ENCODE results near the gene GFPT2. TPM values are rescaled to one million over a fixed set of nuclear protein-coding genes. Genes with fewer than 3 reads are reported as not detected.
A peak's percentile ranks its signal among the peaks of the same experiment; 100 is the strongest.
"Not testable (repeated sequence)": the region's sequence is repeated elsewhere in the genome, so short reads cannot be mapped to it uniquely, and the experiment has no call there.

GFPT2 gene
- total and polyA plus RNA-seq, 5 experiments from 2014 or later = 0.52 to 2.9 (median 2.0) TPM; not detected in 2

GRCh38 chr5:180302256-180302655 is 50.9 kb downstream of the GFPT2 start:
- Mint-ChIP-seq H3K36me3 (no peaks in the 10 kb centered on the region), H3K27me3 (peaks cover 0 to 6% (median 2%) of the 10 kb centered on the region in 5 donors), H3K4me3 (no peak overlapping the region), H3K4me1 (peaks cover 0 to 4% (median 3%) of the 10 kb centered on the region in 4 donors), H3K27ac (no peak overlapping the region), H3K9me3 (no peaks in the 10 kb centered on the region)
- ATAC-seq (no peak), DNase-seq (no peak)
- POLR2A ChIA-PET = interaction anchor here (0.6 kb wide), 1 partner anchor 9 kb away, joined by 7 read pairs; no protein-coding TSS in a partner anchor

GRCh38 chr5:180301253-180301652 is 51.9 kb downstream of the GFPT2 start:
- ATAC-seq = no peak
- Mint-ChIP-seq H3K36me3 (no peaks in the 10 kb centered on the region), H3K27me3 (peaks cover 0 to 6% (median 2%) of the 10 kb centered on the region in 5 donors), H3K4me1 (peaks cover 5 to 10% (median 6%) of the 10 kb centered on the region in 4 donors), H3K4me3 (no peak overlapping the region), H3K27ac (no peak overlapping the region), H3K9me3 (no peaks in the 10 kb centered on the region)
- POLR2A ChIA-PET = no interaction called here
- DNase-seq = no peak

GRCh38 chr5:180299526-180299925 is 53.6 kb downstream of the GFPT2 start:
- Mint-ChIP-seq H3K4me3 (no peak overlapping the region), H3K4me1 (peaks cover 9 to 21% (median 12%) of the 10 kb centered on the region in 4 donors), H3K9me3 (no peaks in the 10 kb centered on the region), H3K27ac (no peak overlapping the region), H3K36me3 (no peaks in the 10 kb centered on the region), H3K27me3 (peaks cover 0 to 6% (median 2%) of the 10 kb centered on the region in 5 donors)
- ATAC-seq = no peak
- no peak for DNase-seq
- POLR2A ChIA-PET = no interaction called here

- H3K4me3 Mint-ChIP-seq, POLR2A ChIA-PET, H3K27ac Mint-ChIP-seq, H3K27me3 Mint-ChIP-seq, H3K9me3 Mint-ChIP-seq, DNase-seq, H3K36me3 Mint-ChIP-seq, ATAC-seq: not testable (repeated sequence)
- peaks cover 12 to 26% (median 16%) of the 10 kb centered on the region in 4 donors for H3K4me1 Mint-ChIP-seq
Measured at GRCh38 chr5:180299014-180299413, 54.1 kb downstream of the GFPT2 start.

- POLR2A ChIA-PET = interaction anchor here (1.0 kb wide), 1 partner anchor 9 kb away, joined by 4 read pairs; no protein-coding TSS in a partner anchor
- no peak for ATAC-seq
- peak overlapping the region in 4 of 10 donors; percentile 1 to 83 (median 8) for H3K27ac Mint-ChIP-seq
Measured at GRCh38 chr5:180297587-180298282, 55.4 kb downstream of the GFPT2 start.

GRCh38 chr5:180296771-180297170 is 56.4 kb downstream of the GFPT2 start:
- peak in 1 of 10 donors; percentile 28 for DNase-seq
- H3K27ac Mint-ChIP-seq = peak overlapping the region in 5 of 10 donors; percentile 31 to 93 (median 83)

More at GRCh38 chr5:180297587-180298282, 55.4 kb downstream of the GFPT2 start:
- H3K4me3 Mint-ChIP-seq = no peak overlapping the region
- no peaks in the 10 kb centered on the region for H3K9me3 Mint-ChIP-seq
- H3K27me3 Mint-ChIP-seq = peaks cover 0 to 6% (median 2%) of the 10 kb centered on the region in 5 donors
- DNase-seq = no peak
- peaks cover 0 to under 1% (median 0%) of the 10 kb centered on the region in 3 donors for H3K36me3 Mint-ChIP-seq
- peaks cover 23 to 38% (median 26%) of the 10 kb centered on the region in 4 donors for H3K4me1 Mint-ChIP-seq

GRCh38 chr5:180294913-180295555 is 58.1 kb downstream of the GFPT2 start:
- no peak for DNase-seq
- ATAC-seq = no peak
- peaks cover 0 to 4% (median 0%) of the 10 kb centered on the region in 5 donors for H3K27me3 Mint-ChIP-seq

More at GRCh38 chr5:180296771-180297170, 56.4 kb downstream of the GFPT2 start:
- Mint-ChIP-seq H3K36me3 (peaks cover 0 to 2% (median 0%) of the 10 kb centered on the region in 3 donors), H3K27me3 (peaks cover 0 to 9% (median 2%) of the 10 kb centered on the region in 5 donors), H3K4me3 (no peak overlapping the region), H3K4me1 (peaks cover 26 to 40% (median 29%) of the 10 kb centered on the region in 4 donors), H3K9me3 (no peaks in the 10 kb centered on the region)
- no peak for ATAC-seq
- POLR2A ChIA-PET = interaction anchor here (1.0 to 5.0 kb wide), 2 partner anchors 10 to 19 kb away, joined by 4 to 72 read pairs; no protein-coding TSS in a partner anchor

GRCh38 chr5:180294411-180294810 is 58.7 kb downstream of the GFPT2 start:
- Mint-ChIP-seq H3K36me3 (peaks cover 0 to 2% (median 0%) of the 10 kb centered on the region in 3 donors), H3K27me3 (peaks cover 0 to 4% (median 0%) of the 10 kb centered on the region in 5 donors), H3K4me1 (peaks cover 35 to 57% (median 47%) of the 10 kb centered on the region in 4 donors), H3K27ac (peak overlapping the region; percentile 71 to 100 (median 99)), H3K9me3 (no peaks in the 10 kb centered on the region), H3K4me3 (peak overlapping the region in 2 of 10 donors; percentile 8 to 29)
- POLR2A ChIA-PET = interaction anchor here (1.3 to 5.0 kb wide), 2 partner anchors 21 to 34 kb away, joined by 4 to 72 read pairs; no protein-coding TSS in a partner anchor
- ATAC-seq (no peak), DNase-seq (no peak)

More at GRCh38 chr5:180294913-180295555, 58.1 kb downstream of the GFPT2 start:
- Mint-ChIP-seq H3K4me1 (peaks cover 35 to 51% (median 41%) of the 10 kb centered on the region in 4 donors), H3K9me3 (no peaks in the 10 kb centered on the region), H3K4me3 (peak overlapping the region in 1 of 10 donors; percentile 15), H3K36me3 (peaks cover 0 to 2% (median 0%) of the 10 kb centered on the region in 3 donors), H3K27ac (peak overlapping the region in 8 of 10 donors; percentile 15 to 100 (median 100))
- POLR2A ChIA-PET = interaction anchor here (0.7 to 5.0 kb wide), 3 partner anchors 9 to 34 kb away, joined by 3 to 72 read pairs (median 4); no protein-coding TSS in a partner anchor

- no peaks in the 10 kb centered on the region for H3K9me3 Mint-ChIP-seq
- peak; percentile 69 to 74 for ATAC-seq
- POLR2A ChIA-PET = interaction anchor here (0.6 to 5.0 kb wide), 9 partner anchors 8 to 281 kb away, joined by 3 to 72 read pairs (median 4); no protein-coding TSS in a partner anchor
Measured at GRCh38 chr5:180291943-180292831, 60.9 kb downstream of the GFPT2 start, which contains the start of gene MAPK9. Gene MAPK9, minus strand, starts transcription at chr5:180292083. Its CDS starts 11,522 bp downstream, at chr5:180280561.

GRCh38 chr5:180291234-180291940 is 61.7 kb downstream of the GFPT2 start:
- peaks cover 0 to 10% (median 7%) of the 10 kb centered on the region in 3 donors for H3K36me3 Mint-ChIP-seq
- POLR2A ChIA-PET = interaction anchor here (1.6 to 5.0 kb wide), 2 partner anchors 24 to 63 kb away, joined by 3 to 72 read pairs; no protein-coding TSS in a partner anchor
- ATAC-seq (peak; percentile 19 to 47), DNase-seq (peak in 2 of 10 donors; percentile 14 to 23)
- H3K27ac Mint-ChIP-seq = peak overlapping the region; percentile 80 to 92 (median 90)
- peaks cover 41 to 72% (median 51%) of the 10 kb centered on the region in 4 donors for H3K4me1 Mint-ChIP-seq
- H3K4me3 Mint-ChIP-seq = peak overlapping the region; percentile 76 to 93 (median 90)
- no peaks in the 10 kb centered on the region for H3K9me3 Mint-ChIP-seq
- H3K27me3 Mint-ChIP-seq = peaks cover 0 to 3% (median 0%) of the 10 kb centered on the region in 5 donors

More at GRCh38 chr5:180291943-180292831, 60.9 kb downstream of the GFPT2 start, which contains the start of gene MAPK9:
- peak within 1 kb of the TSS; percentile 86 to 99 (median 96) for H3K4me3 Mint-ChIP-seq
- peaks cover 0 to 2% (median 0%) of the 10 kb centered on the region in 3 donors for H3K36me3 Mint-ChIP-seq
- DNase-seq = peak; percentile 80 to 94 (median 87)
- H3K27me3 Mint-ChIP-seq = peaks cover 0 to 3% (median 0%) of the 10 kb centered on the region in 5 donors
- H3K27ac Mint-ChIP-seq = peak within 1 kb of the TSS; percentile 94 to 100 (median 100)
- H3K4me1 Mint-ChIP-seq = peaks cover 39 to 71% (median 55%) of the 10 kb centered on the region in 4 donors

Measured in naive thymus-derived CD8-positive, alpha-beta T cell (primary cell).